Transverse colon (tissue), 4 donors: ENCODE data around the gene ATP2B1.

Experiments
- CTCF ChIP-seq, 5 experiments: fragments of 200-600 bp in 3 of 5; fragments of 450-650 bp in 2 of 5; sonication (generic) in 3 of 5; IDR thresholded peaks; 1 replicate in 2 of 5; 2 replicates in 3 of 5; pipeline ENCODE4 v1.5.1; 2016 to 2017; ENCODE audit warnings: antibody characterized with exemption in 5 of 5, inconsistent platforms in 3 of 5, mild to moderate bottlenecking in 2 of 5, moderate library complexity in 1 of 5
- EP300 ChIP-seq: sonication (generic); formaldehyde crosslinking; IDR thresholded peaks from one replicate; pipeline ENCODE4 v1.6.1; 2017; ENCODE audit warnings: antibody characterized with exemption, low read depth
- POLR2A ChIP-seq: fragments of 450-650 bp; IDR thresholded peaks from one replicate; pipeline ENCODE4 v1.6.1; 2016; ENCODE audit warnings: antibody characterized with exemption, mild to moderate bottlenecking, moderate library complexity
- POLR2AphosphoS5 ChIP-seq, 3 donors: sonication (generic); formaldehyde crosslinking; IDR thresholded peaks; one replicate each; pipeline ENCODE4 v1.6.1; 2016; ENCODE audit warnings: antibody characterized with exemption in 3 of 3

GRCh38 chr12:89576572-89577220 is 131.9 kb downstream of the ATP2B1 start:
- no peak for TF ChIP-seq CTCF (IDR thresholded peaks at IDR 0.05)
- TF ChIP-seq POLR2A: no peak
- no peak for TF ChIP-seq EP300
- no peak for TF ChIP-seq POLR2AphosphoS5 (IDR thresholded peaks at IDR 0.05)
